CD4-positive, alpha-beta T cell treated with Interferon alpha-2 for 1 hour (primary cell): Measurements from ENCODE around the gene NSL1.
"Not testable (repeated sequence)": the region's sequence is repeated elsewhere in the genome, so short reads cannot be mapped to it uniquely, and the experiment has no call there.

Source experiments
- DNase-seq, 2 donors: peaks; one replicate each; pipeline ENCODE4 v3.0.0-alpha.2; 2020 to 2022

The NSL1 gene

GRCh38 chr1:212746546-212746945 is 45.0 kb downstream of the NSL1 start:
- no peak for DNase-seq

- no peak for DNase-seq
These were observed 46.3 kb downstream of the NSL1 start for GRCh38 chr1:212745303-212745702.

DNA sequence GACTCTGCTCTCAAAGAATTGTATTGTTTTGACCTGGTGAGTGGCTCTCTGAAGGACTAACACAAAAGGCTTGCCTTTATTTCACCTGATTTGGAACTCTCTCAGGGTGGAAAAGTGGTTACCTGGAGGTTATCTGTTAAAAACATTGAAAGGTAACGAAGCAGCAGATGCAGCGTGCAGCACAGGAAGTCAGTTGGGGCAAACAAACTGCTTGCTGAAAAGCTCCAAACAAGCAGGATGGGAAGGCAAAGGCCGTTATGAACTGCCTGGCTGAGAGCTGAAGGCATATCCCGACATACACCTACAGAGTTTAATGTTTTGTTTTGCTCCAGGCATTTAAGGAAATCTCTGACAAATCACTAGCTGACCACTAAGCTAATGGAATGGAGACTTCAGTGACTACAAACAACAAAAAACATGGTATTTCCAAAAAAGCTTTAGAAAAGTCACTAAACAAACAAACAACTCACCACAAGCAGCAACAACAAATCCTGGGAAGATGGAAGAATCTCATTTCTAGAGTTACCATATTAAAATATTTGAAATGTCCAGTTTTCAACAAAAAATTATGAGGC is 47.6 kb downstream of the NSL1 start:
- no peak for DNase-seq

DNA sequence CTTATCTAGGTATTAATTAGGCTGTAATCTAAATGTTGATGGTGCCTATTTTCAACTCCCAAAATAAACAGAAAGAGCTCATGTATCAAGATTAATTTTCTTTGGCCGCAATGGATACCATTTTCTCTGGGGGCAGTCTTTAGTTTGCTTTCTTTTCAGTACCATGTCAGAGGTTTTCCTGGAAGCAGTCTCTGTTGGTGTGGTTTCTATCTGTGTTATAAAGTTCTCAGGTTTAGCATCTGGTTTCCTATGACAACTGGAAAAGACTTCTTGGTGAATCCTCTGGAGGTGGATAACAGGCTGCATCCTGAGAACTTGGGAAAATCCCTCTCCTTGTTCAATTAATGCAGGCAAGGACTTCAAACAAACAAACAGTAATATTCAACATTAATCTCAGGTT is 53.2 kb downstream of the NSL1 start:
- peak in 1 of 2 donors; percentile 38 for DNase-seq

DNA sequence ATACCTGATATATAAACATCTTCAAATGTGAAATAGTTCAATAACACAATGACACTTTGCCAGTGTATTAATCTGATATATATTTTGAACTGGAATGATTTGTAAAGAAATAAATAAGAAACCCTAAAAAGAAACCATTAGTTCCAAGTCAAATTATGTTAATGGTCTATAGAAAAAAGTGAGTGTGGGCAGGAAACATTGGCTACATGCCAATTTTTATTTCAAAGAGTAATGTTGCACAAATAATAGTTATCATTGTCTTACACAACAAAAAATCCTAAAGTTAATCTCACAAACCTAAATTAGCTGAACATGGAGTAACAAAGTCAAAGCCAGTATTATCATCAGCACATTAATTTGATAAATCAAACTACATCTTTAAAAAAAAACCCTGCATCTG is 54.0 kb downstream of the NSL1 start:
- DNase-seq: no peak

GRCh38 chr1:212733109-212733508 is 58.5 kb downstream of the NSL1 start:
- DNase-seq: no peak

DNA sequence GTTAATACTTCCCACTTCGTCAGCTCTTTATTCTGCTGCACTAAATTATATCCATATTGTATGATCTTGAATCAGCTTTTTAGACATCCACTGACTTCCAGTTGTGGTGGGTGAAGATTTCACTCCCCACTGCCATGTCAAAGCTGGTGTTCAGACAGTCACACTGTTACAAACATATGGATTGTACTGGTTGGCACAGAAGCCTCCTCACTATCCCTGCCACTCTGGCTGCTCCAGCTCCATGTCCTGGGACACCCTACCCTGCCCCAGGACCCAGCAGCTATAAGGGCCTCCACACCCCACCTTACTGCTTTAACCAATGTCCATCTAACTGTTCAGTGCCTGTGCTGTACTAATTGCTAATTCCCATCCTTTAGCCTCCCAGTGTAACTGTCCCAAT is 59.9 kb downstream of the NSL1 start:
- no peak for DNase-seq

GRCh38 chr1:212728606-212729005 is 63.0 kb downstream of the NSL1 start:
- DNase-seq: no peak

DNA sequence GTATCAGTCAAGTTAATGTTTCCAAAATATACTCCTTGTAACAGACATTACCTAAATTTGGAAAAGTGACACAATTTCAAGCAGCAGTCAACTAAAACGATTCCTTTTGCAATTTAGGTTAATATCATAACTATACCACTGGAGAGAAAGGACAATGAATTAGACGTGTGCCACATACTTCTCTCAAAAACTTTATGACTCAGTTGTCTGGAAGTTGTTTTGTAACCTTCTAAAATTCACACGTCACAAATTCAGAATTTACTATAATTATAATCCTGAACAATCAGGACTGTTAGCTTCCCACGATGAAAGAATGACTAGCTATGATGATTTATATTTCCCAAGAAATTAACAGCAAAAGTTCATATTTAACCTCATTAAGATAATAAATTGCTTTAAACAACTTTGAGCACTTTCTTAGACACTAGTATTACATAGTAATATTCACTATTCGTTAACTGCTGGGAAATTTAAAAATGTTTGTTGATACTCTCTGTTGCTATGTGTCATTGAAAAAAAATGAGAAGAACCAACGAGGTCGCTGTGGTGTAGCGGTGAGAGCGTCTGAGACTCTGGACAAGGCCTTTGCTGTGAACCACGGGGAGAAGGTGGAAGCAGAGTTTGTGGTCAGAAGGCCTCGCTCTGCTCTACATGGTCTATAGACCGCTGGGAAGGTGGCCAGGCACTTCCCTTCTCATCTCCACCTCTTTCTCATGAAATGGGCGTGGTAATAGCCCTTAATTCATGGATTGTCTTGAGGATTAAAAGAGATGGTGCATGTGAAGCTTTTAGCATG is 64.0 kb downstream of the NSL1 start:
- DNase-seq: peak; percentile 24 to 37

DNA sequence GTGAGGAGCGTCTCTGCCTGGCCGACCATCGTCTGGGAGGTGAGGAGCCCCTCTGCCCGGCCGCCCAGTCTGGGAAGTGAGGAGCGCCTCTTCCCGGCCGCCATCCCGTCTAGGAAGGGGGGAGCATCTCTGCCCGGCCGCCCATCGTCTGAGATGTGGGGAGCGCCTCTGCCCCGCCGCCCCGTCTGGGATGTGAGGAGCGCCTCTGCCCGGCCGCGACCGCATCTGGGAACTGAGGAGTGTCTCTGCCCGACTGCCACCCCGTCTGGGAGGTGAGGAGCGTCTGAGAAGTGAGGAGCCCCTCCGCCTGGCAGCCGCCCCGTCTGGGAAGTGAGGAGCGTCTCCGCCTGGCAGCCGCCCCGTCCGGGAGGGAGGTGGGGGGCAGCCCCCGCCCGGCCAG is 66.9 kb downstream of the NSL1 start:
- not testable (repeated sequence) for DNase-seq

- DNase-seq: no peak
These were observed 69.2 kb downstream of the NSL1 start for GRCh38 chr1:212722270-212722957.

GRCh38 chr1:212721388-212722247 is 70.0 kb downstream of the NSL1 start:
- peak in 1 of 2 donors; percentile 18 for DNase-seq

DNA sequence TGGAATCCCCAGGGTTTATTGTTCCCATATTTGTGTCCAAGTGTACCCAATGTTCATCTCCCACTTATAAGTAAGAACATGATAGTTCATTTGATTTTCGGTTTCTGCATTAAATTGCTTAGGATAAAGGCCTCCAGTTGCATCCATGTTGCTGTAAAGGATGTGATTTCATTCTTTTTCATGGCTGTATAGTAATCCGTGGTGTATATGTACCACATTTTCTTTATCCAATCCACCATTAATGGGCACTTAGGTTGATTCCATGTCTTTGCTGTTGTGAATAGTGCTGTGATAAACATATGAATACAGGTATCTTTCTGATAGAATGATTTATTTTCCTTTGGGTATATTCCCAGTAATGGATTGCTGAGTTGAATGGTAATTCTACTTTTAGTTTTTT is 71.9 kb downstream of the NSL1 start:
- DNase-seq: no peak

DNA sequence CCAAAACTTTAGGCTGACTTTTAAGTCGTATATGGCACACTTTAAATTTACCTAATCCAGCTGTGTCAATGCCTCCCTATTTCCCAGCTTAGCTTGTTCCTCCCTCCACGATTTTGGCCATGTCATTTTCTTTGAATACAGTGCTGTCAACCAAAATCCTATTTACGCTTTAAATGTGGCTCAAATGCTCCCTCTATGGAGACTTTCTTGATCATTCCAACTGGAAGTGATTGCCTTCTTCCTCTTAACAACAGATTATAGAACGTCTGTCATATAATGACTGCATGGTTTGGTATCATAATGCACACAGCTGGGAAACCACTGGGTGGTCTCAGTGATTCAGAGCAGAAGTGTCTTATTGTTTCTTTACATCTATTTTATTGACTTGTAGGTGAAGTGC is 73.1 kb downstream of the NSL1 start:
- no peak for DNase-seq

GRCh38 chr1:212716161-212716560 is 75.4 kb downstream of the NSL1 start:
- no peak for DNase-seq

GRCh38 chr1:212713465-212714136 is 78.0 kb downstream of the NSL1 start:
- DNase-seq: no peak

GRCh38 chr1:212712451-212713303 is 78.9 kb downstream of the NSL1 start:
- DNase-seq: no peak

DNA sequence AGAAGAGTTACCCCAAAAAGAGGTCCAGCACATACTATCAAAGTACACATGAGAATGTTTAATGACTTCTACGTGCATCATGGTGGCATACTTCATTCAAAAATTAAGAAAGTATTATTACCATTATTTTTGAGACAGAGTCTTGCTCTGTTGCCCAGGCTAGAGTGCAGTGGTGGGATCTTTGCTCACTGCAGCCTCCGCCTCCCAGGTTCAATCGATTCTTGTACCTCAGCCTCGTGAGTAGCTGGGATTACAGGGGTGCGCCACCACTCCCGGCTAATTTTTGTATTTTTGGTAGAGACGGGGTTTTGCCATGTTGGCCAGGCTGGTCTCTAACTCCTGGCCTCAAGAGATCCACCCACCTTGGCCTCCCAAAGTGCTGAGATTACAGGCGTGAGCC is 79.6 kb downstream of the NSL1 start:
- not testable (repeated sequence) for DNase-seq

GRCh38 chr1:212710566-212710965 is 81.0 kb downstream of the NSL1 start:
- DNase-seq: no peak

DNA sequence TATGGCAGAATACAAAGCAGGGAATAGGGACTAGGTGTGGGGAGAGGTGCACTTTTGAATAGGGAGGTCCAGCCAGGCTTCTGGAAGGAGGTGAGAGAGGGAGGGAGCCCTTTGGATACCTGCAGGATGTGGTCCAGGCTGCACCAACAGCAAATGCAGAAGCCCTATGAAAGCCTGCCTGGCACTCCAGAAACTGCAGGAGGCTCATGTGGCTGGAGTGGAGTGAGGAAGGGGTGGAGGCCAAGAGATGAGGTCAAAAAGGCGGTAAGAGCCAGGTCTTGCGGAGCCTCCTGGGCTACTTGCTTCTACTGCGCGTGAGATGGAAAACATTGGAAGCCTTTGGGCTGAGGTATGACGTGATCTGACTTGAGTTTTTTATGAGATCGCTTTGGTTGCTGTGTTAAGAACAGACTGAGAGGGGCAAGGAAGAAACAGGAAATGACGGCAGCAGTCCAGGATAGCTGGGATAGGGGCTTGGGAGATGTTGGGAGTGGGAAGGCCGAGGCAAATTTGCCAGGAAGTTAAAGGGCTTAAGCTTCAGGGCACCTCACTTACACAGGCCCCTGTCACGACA is 87.5 kb downstream of the NSL1 start:
- no peak for DNase-seq

- DNase-seq: no peak
These were observed 88.9 kb downstream of the NSL1 start for GRCh38 chr1:212702672-212703071.
